ENCODE results near the gene TMEM14C. TPM values are rescaled to one million over a fixed set of nuclear protein-coding genes. Genes with fewer than 3 reads are reported as not detected.

The TMEM14C gene
- total RNA-seq: 173 and 174 TPM in 2 replicates

DNA sequence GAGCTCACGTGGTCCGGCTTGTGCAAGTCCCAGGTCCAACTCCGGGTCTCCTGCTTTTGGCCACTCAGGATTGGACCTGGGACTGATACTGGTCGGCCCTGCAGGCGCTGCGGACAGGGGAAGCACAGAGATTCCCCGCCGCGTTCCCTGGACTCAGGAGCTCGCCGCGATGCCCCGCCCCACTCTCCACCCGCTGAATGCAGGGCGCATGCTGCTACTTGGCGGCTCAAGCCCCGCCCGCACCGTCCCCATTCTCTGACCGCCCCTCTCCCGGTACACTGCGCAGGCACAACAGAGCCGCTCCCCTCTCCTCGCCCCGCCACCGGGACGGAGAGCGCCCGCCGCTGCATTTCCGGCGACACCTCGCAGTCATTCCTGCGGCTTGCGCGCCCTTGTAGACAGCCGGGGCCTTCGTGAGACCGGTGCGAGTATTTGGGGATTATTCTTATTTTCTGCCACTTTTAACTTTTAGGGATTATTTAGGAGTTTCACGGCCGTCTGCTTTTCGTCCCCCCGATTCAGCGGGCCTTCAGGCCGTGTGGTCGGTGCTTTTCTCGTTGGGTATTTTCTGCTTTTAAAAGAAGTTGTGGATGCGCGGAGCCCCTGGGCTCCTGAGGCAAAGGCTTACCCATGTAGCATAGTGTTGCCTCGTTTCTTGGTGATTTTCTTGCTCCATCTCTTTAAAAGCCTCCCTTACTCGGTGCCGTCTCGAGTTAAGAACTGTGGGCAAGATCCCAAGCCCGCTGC, at the start of gene TMEM14C:
Gene TMEM14C (plus strand): TSS at position 251 of the 747 bp plus-strand sequence. CDS start 1,544 bp downstream, outside the sequence.

DNA sequence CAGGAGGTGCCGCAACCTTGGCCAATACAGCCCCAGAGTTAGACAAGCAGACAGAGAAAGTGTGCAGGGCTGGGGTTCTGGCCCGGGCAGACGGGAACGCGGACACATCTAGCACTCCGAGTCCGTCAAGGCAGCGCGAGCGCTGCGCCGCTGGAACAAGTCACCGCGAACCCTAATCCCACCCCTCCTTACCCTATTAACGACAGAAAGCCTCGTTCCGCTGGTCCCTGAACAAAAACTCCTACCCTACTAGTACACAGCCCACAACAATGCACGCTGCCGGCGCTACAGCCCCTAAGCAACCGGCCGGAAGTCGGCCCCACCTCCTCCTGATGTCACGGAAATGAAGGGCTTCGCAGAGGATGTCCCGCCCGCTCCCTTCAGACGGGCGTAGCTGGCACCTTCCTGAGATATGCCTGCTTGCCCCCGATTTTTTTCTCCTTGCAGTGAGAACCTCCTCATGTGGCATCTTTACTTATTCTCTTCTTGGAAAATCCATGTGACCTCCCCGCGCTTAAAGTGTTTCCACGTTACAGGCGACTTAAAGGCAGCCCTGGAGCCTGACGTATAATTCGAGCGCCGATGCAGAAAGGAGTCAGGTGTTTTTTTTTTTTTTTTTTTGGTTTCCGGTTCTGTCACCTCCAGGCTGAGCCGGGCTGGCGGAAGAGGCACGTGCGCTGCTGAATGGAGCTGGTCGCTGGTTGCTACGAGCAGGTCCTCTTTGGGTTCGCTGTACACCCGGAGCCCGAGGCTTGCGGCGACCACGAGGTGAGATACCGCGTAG, 28.4 kb upstream of the TMEM14C start, which contains the start of the genes C6orf52 and PAK1IP1:
Gene C6orf52 (minus strand): TSS at position 315 of the 784 bp plus-strand sequence. CDS start 7,066 bp downstream, outside the sequence.
Gene PAK1IP1 (plus strand): TSS at position 671 of the 784 bp plus-strand sequence. CDS start 14 bp downstream, at position 685.

GRCh38 chr6:10747251-10747972, 24.5 kb downstream of the TMEM14C start, which contains the start of gene TMEM14B:
Gene TMEM14B, plus strand, starts transcription at chr6:10747805. Its CDS starts 1,441 bp downstream, at chr6:10749246.

Other genes starting within 250 kb of the TMEM14C start
- 9.3 and 10.0 TPM in 2 replicates for gene GCNT2, start 201.7 kb upstream of the TMEM14C start, total RNA-seq
- gene C6orf52, start 28.5 kb upstream of the TMEM14C start, total RNA-seq: not detected in 2 replicates
- gene PAK1IP1, start 28.1 kb upstream of the TMEM14C start, total RNA-seq: 35.0 and 40.6 TPM in 2 replicates
- gene TMEM14B, start 24.7 kb downstream of the TMEM14C start, total RNA-seq: 125 and 127 TPM in 2 replicates
- 0.07 TPM in 1 of 2 replicates, not detected in the other for gene MAK, start 115.5 kb downstream of the TMEM14C start, total RNA-seq
- not detected in 2 replicates for gene GCM2, start 159.0 kb downstream of the TMEM14C start, total RNA-seq
- gene SYCP2L, start 164.0 kb downstream of the TMEM14C start, total RNA-seq: not detected in 2 replicates